Neuronal stem cell (in vitro differentiated cells): ENCODE data around the gene ACTL6B. TPM values are rescaled to one million over a fixed set of nuclear protein-coding genes. Genes with fewer than 3 reads are reported as not detected.
"Not testable (repeated sequence)": the region's sequence is repeated elsewhere in the genome, so short reads cannot be mapped to it uniquely, and the experiment has no call there.

Source experiments
- DNase-seq: peaks from one replicate; pipeline ENCODE4 v3.0.0-alpha.2; 2013; ENCODE audit warnings: low spot score
- H2AFZ ChIP-seq: one replicate; pipeline ENCODE4 v1.6.1; 2013; ENCODE audit warnings: mild to moderate bottlenecking, low read length, inconsistent platforms
- H2AK5ac ChIP-seq: 2 replicates; pipeline ENCODE4 v1.6.1; 2013; ENCODE audit warnings: low read depth, mild to moderate bottlenecking, inconsistent platforms, low read length, moderate library complexity, mixed read lengths
- H2BK120ac ChIP-seq: 2 replicates; pipeline ENCODE4 v1.6.1; 2013; ENCODE audit warnings: low read depth, mild to moderate bottlenecking, inconsistent platforms, low read length, moderate library complexity, mixed read lengths
- H2BK12ac ChIP-seq: one replicate; pipeline ENCODE4 v1.6.1; 2013; ENCODE audit warnings: low read length, inconsistent platforms
- H2BK15ac ChIP-seq: 2 replicates; pipeline ENCODE4 v1.6.1; 2013; ENCODE audit warnings: mild to moderate bottlenecking, low read length, inconsistent platforms, mixed read lengths
- H2BK5ac ChIP-seq: one replicate; pipeline ENCODE4 v1.6.1; 2013; ENCODE audit warnings: inconsistent platforms, mild to moderate bottlenecking, low read length, moderate library complexity
- H3K14ac ChIP-seq: one replicate; pipeline ENCODE4 v1.6.1; 2013; ENCODE audit warnings: low read length, inconsistent platforms
- H3K18ac ChIP-seq: 2 replicates; pipeline ENCODE4 v1.6.1; 2013; ENCODE audit warnings: low read length, inconsistent platforms
- H3K23ac ChIP-seq: 2 replicates; pipeline ENCODE4 v1.6.1; 2013; ENCODE audit warnings: low read depth, mild to moderate bottlenecking, mixed read lengths, low read length, inconsistent platforms; ENCODE audit not compliant: poor library complexity
- H3K27ac ChIP-seq: replicated peaks from 3 replicates; pipeline ENCODE4 v1.5.1; 2013; ENCODE audit warnings: low read length, inconsistent platforms
- H3K27me3 ChIP-seq, 3 experiments: 2 replicates each; pipeline ENCODE4 v1.6.1; 2013; ENCODE audit warnings: low read length in 3 of 3, mild to moderate bottlenecking in 2 of 3, inconsistent platforms in 1 of 3, low read depth in 1 of 3, mixed read lengths in 1 of 3, moderate library complexity in 1 of 3; ENCODE audit not compliant: control insufficient read depth in 3 of 3, insufficient read depth in 3 of 3
- H3K36me3 ChIP-seq, 2 donors: replicated peaks in 1 of 2; 2 replicates each; pipeline ENCODE4 v1.6.1; 2013; ENCODE audit warnings: low read length in 2 of 2; ENCODE audit not compliant: control insufficient read depth in 2 of 2, insufficient read depth in 2 of 2
- H3K4ac ChIP-seq: 2 replicates; pipeline ENCODE4 v1.6.1; 2013; ENCODE audit warnings: inconsistent platforms, mild to moderate bottlenecking, low read length, moderate library complexity
- H3K4me1 ChIP-seq, 2 donors: 1 replicate in 1 of 2; 2 replicates in 1 of 2; pipeline ENCODE4 v1.6.1; 2013; ENCODE audit warnings: low read length in 2 of 2, low read depth in 1 of 2; ENCODE audit not compliant: control insufficient read depth in 2 of 2, insufficient read depth in 1 of 2
- H3K4me2 ChIP-seq: one replicate; pipeline ENCODE4 v1.6.1; 2013; ENCODE audit warnings: mild to moderate bottlenecking, low read length, inconsistent platforms; ENCODE audit not compliant: insufficient read depth, poor library complexity, severe bottlenecking
- H3K4me3 ChIP-seq, 2 donors: 2 replicates each; pipeline ENCODE4 v1.5.1; 2013; ENCODE audit warnings: low read length in 2 of 2, mild to moderate bottlenecking in 2 of 2, inconsistent platforms in 1 of 2, moderate library complexity in 1 of 2
- H3K79me1 ChIP-seq: one replicate; pipeline ENCODE4 v1.6.1; 2013; ENCODE audit warnings: low read depth, mild to moderate bottlenecking, inconsistent platforms, low read length, moderate library complexity
- H3K9ac ChIP-seq: one replicate; pipeline ENCODE4 v1.6.1; 2013; ENCODE audit warnings: mild to moderate bottlenecking, low read depth, low read length, inconsistent platforms; ENCODE audit not compliant: poor library complexity
- H3K9me3 ChIP-seq, 2 donors: replicated peaks in 1 of 2; 2 replicates each; pipeline versions ENCODE3 to v1.6.1; 2013; ENCODE audit warnings: low read length in 2 of 2, mild to moderate bottlenecking in 2 of 2, inconsistent platforms in 1 of 2, low read depth in 1 of 2, mixed read lengths in 1 of 2, moderate library complexity in 1 of 2; ENCODE audit not compliant: control insufficient read depth in 2 of 2, insufficient read depth in 1 of 2
- H4K8ac ChIP-seq: one replicate; pipeline ENCODE4 v1.6.1; 2013; ENCODE audit warnings: low read depth, mild to moderate bottlenecking, inconsistent platforms, low read length, moderate library complexity
- H4K91ac ChIP-seq: one replicate; pipeline ENCODE4 v1.6.1; 2013; ENCODE audit warnings: low read length, low read depth, mild to moderate bottlenecking, inconsistent platforms; ENCODE audit not compliant: poor library complexity
- WGBS, 2 donors: extraction: QIAGEN DNeasy Blood & Tissue Kit; methylation state at CpG; one replicate each; pipeline ENCODE4 v1.1.7; 2013; ENCODE audit warnings: missing lambda C conversion rate in 2 of 2, mixed read lengths in 1 of 2; ENCODE audit not compliant: insufficient read length in 2 of 2, insufficient replicate concordance in 1 of 2; ENCODE audit errors: extremely low coverage in 2 of 2; 5-methylcytosine and 5-hydroxymethylcytosine counted together
- polyA plus RNA-seq, 2 experiments: library from polyadenylated mRNA; stranded (reverse); fragments of 200-250 nt; gene quantifications; one replicate each; pipeline ENCODE4 v1.2.3, GENCODE V29; 2013

The ACTL6B gene
- 0.07 TPM for polyA plus RNA-seq (2013, experiment 1 of 2)
- 0.04 TPM for polyA plus RNA-seq (2013, experiment 2 of 2)

DNA sequence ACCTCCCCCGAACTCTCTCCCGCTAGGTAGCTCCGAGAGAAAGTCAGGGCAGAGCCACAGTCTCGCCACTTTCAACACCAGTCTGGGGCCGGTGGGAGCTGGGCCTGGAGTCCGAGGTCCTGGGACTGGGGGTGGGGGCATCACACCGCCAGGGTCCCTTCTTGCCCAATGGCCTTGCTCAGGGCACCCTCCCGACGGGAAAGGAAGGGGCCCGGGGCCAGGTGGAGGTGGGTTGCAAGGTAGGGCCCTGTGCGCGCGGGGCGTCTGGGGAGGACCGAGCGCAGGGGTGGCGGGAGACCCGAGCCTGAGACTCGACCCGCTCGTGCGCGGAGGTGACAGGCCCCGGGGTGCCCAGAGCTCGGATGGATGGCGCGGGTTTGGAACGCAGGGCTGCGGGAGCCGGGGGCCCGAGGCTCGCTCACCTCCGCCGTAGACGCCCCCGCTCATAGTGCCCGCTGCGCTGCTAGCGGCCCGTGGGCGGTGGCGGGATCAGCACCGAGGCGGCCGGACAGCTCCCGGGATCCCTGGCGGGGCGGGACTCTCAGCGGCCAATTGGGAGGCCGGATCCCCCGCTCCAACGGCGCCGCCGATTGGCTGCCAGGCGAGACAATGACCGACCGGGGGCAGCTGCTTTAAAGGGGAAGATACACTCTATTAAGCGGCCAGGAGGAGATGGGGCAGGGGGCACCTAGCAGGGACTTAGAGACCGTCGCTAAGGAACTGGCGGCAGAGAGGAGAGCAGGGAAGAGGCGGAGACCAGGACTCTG, at the start of gene ACTL6B:
Gene ACTL6B, minus strand, starts transcription at position 541 of the 767 bp plus-strand sequence. Its CDS starts 94 bp downstream, at position 447.
- H3K4me2 ChIP-seq, result peak within 1 kb of the TSS; percentile 54
- peak; percentile 83 for DNase-seq
- no peak within 1 kb of the TSS for H3K27ac ChIP-seq

DNA sequence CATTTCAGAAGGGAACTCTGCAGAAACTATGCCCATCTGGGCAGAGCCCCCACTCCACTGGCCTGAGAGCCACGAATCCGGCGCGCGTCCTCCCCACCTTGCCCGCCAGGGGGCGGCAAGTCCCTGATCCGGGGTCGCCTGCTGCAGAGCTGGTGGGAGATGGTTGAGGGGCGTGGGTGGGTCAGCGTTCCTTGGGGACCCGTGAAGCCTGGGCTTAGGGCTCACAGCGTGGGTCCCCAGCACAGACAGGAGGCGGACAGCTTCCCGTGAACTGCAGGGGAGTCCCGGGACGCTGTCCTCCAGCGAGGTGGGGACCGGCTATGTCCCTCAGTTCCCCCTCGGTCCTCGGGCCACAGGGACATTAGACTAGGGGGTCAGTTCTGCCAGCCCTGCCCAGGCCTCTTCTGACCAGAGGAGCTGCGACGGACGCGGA, 49.1 kb upstream of the ACTL6B start:
- H3K36me3 ChIP-seq, result peaks cover 10 to 24% of the 10 kb centered on the region in 2 donors
- H3K4me1 ChIP-seq, result peaks cover 10 to 12% of the 10 kb centered on the region in 2 donors
- H3K27me3 ChIP-seq, result no peaks in the 10 kb centered on the region
- no peak overlapping the region for H3K14ac ChIP-seq
- H2AFZ ChIP-seq, result peak overlapping the region; percentile 91
- H3K79me1 ChIP-seq, result peaks cover 15% of the 10 kb centered on the region
- peak overlapping the region; percentile 99 for H3K9ac ChIP-seq
- H4K8ac ChIP-seq, result no peak overlapping the region
- peak; percentile 87 for DNase-seq
- H2BK15ac ChIP-seq, result no peak overlapping the region
- peak overlapping the region; percentile 99 for H3K23ac ChIP-seq
- no peak overlapping the region for H4K91ac ChIP-seq
- H2BK120ac ChIP-seq, result peak overlapping the region; percentile 73
- H3K4me3 ChIP-seq, result peak overlapping the region; percentile 84 to 88
- peak overlapping the region; percentile 41 for H2BK12ac ChIP-seq
- no peak overlapping the region for H2AK5ac ChIP-seq
- peak overlapping the region; percentile 94 for H2BK5ac ChIP-seq
- H3K4me2 ChIP-seq, result peak overlapping the region; percentile 99
- H3K27ac ChIP-seq, result peak overlapping the region; percentile 85
- H3K4ac ChIP-seq, result peak overlapping the region; percentile 10
- WGBS, 2 donors, result no CpG with 5 or more reads among the region's 25 CpGs
- peak overlapping the region; percentile 97 for H3K18ac ChIP-seq
- no peaks in the 10 kb centered on the region for H3K9me3 ChIP-seq

More for the DNA sequence above, at the start of gene ACTL6B:
- Histone ChIP-seq H2AK5ac (no peak within 1 kb of the TSS), H2BK120ac (no peak within 1 kb of the TSS), H4K8ac (no peak within 1 kb of the TSS), H2BK15ac (no peak within 1 kb of the TSS), H3K4ac (no peak within 1 kb of the TSS), H3K14ac (no peak within 1 kb of the TSS), H3K4me3 (peak within 1 kb of the TSS; percentile 29 to 60), H3K9ac (peak within 1 kb of the TSS; percentile 21), H2BK5ac (peak within 1 kb of the TSS; percentile 53), H3K36me3 (no peaks in the 10 kb centered on the region), H3K23ac (peak within 1 kb of the TSS; percentile 95), H3K9me3 (no peaks in the 10 kb centered on the region), H3K27me3 (peaks cover 0 to 17% (median 13%) of the 10 kb centered on the region in 3 experiments), H2AFZ (peak within 1 kb of the TSS; percentile 75), H3K4me1 (peaks cover 0 to 1% of the 10 kb centered on the region in 2 donors), H3K79me1 (peaks cover 3% of the 10 kb centered on the region), H4K91ac (no peak within 1 kb of the TSS), H3K18ac (no peak within 1 kb of the TSS), H2BK12ac (no peak within 1 kb of the TSS)
- no CpG with 5 or more reads among the region's 63 CpGs for WGBS, 2 donors

DNA sequence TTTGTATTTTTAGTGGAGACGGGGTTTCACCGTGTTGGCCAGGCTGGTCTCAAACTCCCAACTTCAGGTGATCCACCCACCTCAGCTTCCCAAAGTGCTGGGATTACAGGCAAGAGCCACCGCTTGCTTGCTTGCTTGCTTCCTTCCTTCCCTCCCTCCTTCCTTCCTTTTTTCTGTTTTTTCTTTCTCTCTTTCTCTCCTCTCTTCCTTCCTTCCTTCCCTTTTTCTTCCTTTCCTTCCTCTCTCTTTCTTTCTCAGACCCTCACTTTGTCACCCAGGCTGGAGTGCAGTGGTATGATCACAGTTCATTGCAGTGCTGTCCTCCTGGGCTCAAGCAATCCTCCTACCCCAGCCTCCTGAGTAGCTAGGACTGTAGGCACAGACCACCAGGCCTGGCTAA, 44.8 kb upstream of the ACTL6B start:
- no CpG with 5 or more reads among the region's 3 CpGs for WGBS, 2 donors
- H3K27ac ChIP-seq, H2BK120ac ChIP-seq, H4K91ac ChIP-seq, H2BK5ac ChIP-seq, H2BK15ac ChIP-seq, H2AFZ ChIP-seq, H2BK12ac ChIP-seq, H3K4me3 ChIP-seq, H3K18ac ChIP-seq, H2AK5ac ChIP-seq, H3K27me3 ChIP-seq, H4K8ac ChIP-seq, DNase-seq, H3K9me3 ChIP-seq, H3K4ac ChIP-seq, H3K4me1 ChIP-seq, H3K9ac ChIP-seq, H3K79me1 ChIP-seq, H3K23ac ChIP-seq, H3K36me3 ChIP-seq, H3K4me2 ChIP-seq, H3K14ac ChIP-seq: not testable (repeated sequence)

DNA sequence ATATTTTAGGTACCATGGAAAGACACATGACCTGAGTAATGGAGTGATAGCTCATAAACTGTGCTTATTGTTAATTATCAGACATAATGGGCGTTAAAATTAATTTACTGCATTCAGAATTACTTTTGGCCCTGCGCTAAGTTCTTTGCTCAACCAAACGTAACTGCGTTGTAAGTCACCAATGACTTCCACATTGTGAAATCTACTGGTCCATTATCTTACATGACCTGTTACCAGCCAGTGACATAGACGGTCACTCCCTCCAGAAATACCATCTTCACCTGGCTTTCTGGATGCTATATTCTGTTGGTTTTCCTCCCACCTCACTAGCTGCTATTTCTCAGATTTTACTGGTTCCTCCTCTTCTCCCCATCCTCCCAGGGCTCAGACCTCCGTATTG, 42.8 kb upstream of the ACTL6B start:
- Histone ChIP-seq H2AFZ (no peak overlapping the region), H3K79me1 (no peaks in the 10 kb centered on the region)

More for the DNA sequence above, 42.8 kb upstream of the ACTL6B start:
- no CpG with 5 or more reads among the region's 6 CpGs for WGBS, 2 donors
- no peak overlapping the region for H3K4me3 ChIP-seq
- no peak overlapping the region for H3K23ac ChIP-seq
- no peak overlapping the region for H3K18ac ChIP-seq
- no peak overlapping the region for H3K4me2 ChIP-seq
- H3K14ac ChIP-seq, result no peak overlapping the region
- H3K4me1 ChIP-seq, result no peaks in the 10 kb centered on the region
- peaks cover 0 to 2% (median 0%) of the 10 kb centered on the region in 3 experiments for H3K27me3 ChIP-seq
- H4K91ac ChIP-seq, result no peak overlapping the region
- H2BK12ac ChIP-seq, result no peak overlapping the region
- peak overlapping the region; percentile 1 for H3K9ac ChIP-seq
- no peak overlapping the region for H2BK5ac ChIP-seq
- no peak for DNase-seq
- no peak overlapping the region for H3K4ac ChIP-seq
- H2AK5ac ChIP-seq, result no peak overlapping the region
- no peak overlapping the region for H4K8ac ChIP-seq
- no peaks in the 10 kb centered on the region for H3K9me3 ChIP-seq
- no peak overlapping the region for H3K27ac ChIP-seq
- no peaks in the 10 kb centered on the region for H3K36me3 ChIP-seq
- no peak overlapping the region for H2BK120ac ChIP-seq
- H2BK15ac ChIP-seq, result no peak overlapping the region
